ENCODE results near the gene TFF3.

Gene TFF3

DNA sequence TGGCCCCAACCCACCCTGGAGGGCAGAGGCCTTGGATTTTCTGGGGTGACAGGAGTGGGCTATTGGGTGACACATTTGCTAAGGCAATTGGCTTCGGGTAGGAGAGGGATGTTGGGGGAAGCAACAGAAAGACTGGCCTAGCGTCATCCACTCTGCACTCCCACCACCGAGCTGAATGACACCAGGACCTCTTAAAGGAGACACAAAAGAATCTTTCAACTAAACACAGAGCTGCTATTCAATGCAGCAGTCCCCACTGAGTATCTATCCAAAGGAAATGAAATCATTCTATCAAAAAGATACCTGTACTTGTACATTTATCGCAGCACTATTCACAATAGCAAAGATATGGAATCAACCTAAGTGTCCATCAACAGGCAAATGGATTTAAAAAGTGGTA is 29.4 kb upstream of the TFF3 start:
- H3K4me3 ChIP-seq (ENCODE audit: low read depth, low read length): no peak overlapping the region
- no peaks in the 10 kb centered on the region for H3K4me1 ChIP-seq (ENCODE audit: control insufficient read depth, insufficient read depth, low read length)
- no peaks in the 10 kb centered on the region for H3K36me3 ChIP-seq (ENCODE audit: control insufficient read depth, insufficient read depth, low read length)
- no peaks in the 10 kb centered on the region for H3K9me3 ChIP-seq (ENCODE audit: control insufficient read depth, insufficient read depth, low read length)
- H3K27me3 ChIP-seq (ENCODE audit: control insufficient read depth, insufficient read depth, low read length): no peaks in the 10 kb centered on the region
- H3K9ac ChIP-seq (ENCODE audit: low read depth, low read length): no peak overlapping the region

- Histone ChIP-seq H3K36me3 (ENCODE audit: control insufficient read depth, insufficient read depth, low read length) (no peaks in the 10 kb centered on the region), H3K27me3 (ENCODE audit: control insufficient read depth, insufficient read depth, low read length) (no peaks in the 10 kb centered on the region), H3K4me3 (ENCODE audit: low read depth, low read length) (no peak overlapping the region), H3K9me3 (ENCODE audit: control insufficient read depth, insufficient read depth, low read length) (no peaks in the 10 kb centered on the region), H3K4me1 (ENCODE audit: control insufficient read depth, insufficient read depth, low read length) (no peaks in the 10 kb centered on the region), H3K9ac (ENCODE audit: low read depth, low read length) (no peak overlapping the region)
Measured at GRCh38 chr21:42343963-42344510, 28.8 kb upstream of the TFF3 start.

DNA sequence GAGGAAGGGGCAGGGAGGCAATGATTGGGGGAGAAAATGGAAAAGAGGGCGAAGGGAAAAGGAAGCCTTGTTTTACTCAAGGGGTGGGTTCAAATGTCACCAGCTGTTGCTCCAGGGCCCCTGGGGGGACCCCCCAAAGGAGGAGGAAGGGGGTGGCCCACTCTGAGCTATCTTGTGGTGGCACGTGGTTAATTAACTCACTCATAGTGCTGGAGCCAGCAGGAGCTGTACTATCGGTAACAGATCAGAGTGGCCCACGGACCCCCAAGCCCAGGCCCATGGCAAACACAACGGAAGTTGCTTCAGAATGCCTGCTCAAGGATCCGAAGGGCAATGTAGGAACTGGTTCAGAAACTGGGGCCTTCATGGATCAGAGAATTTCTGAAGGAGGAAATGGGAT is 28.3 kb upstream of the TFF3 start:
- Histone ChIP-seq H3K4me3 (ENCODE audit: low read depth, low read length) (no peak overlapping the region), H3K4me1 (ENCODE audit: control insufficient read depth, insufficient read depth, low read length) (no peaks in the 10 kb centered on the region), H3K9me3 (ENCODE audit: control insufficient read depth, insufficient read depth, low read length) (no peaks in the 10 kb centered on the region), H3K9ac (ENCODE audit: low read depth, low read length) (no peak overlapping the region), H3K27me3 (ENCODE audit: control insufficient read depth, insufficient read depth, low read length) (no peaks in the 10 kb centered on the region), H3K36me3 (ENCODE audit: control insufficient read depth, insufficient read depth, low read length) (no peaks in the 10 kb centered on the region)

DNA sequence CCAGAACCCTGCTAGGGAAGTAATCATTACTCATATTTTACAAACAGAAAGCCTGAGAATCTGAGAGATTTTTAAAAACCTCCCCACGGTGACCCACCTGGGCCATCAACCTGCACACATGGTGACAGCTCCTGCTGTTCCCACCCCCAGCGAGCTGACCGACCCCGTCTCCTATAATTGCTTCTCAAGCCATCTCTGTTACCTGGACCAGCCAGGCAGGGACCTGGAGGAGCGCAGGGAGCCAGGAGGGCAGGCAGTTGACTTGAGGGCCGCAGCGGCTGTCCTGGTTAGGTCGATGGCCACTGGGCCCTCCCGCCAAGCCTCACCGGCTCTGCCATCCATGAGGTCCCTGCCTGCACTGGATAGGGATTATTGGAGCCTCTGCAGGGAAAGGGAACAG is 27.9 kb upstream of the TFF3 start:
- Histone ChIP-seq H3K4me3 (ENCODE audit: low read depth, low read length) (no peak overlapping the region), H3K4me1 (ENCODE audit: control insufficient read depth, insufficient read depth, low read length) (peaks cover 3% of the 10 kb centered on the region), H3K9me3 (ENCODE audit: control insufficient read depth, insufficient read depth, low read length) (no peaks in the 10 kb centered on the region), H3K9ac (ENCODE audit: low read depth, low read length) (no peak overlapping the region), H3K27me3 (ENCODE audit: control insufficient read depth, insufficient read depth, low read length) (no peaks in the 10 kb centered on the region), H3K36me3 (ENCODE audit: control insufficient read depth, insufficient read depth, low read length) (no peaks in the 10 kb centered on the region)

- H3K9ac ChIP-seq (ENCODE audit: low read depth, low read length): no peak overlapping the region
- peaks cover 4% of the 10 kb centered on the region for H3K4me1 ChIP-seq (ENCODE audit: control insufficient read depth, insufficient read depth, low read length)
- no peaks in the 10 kb centered on the region for H3K27me3 ChIP-seq (ENCODE audit: control insufficient read depth, insufficient read depth, low read length)
- H3K9me3 ChIP-seq (ENCODE audit: control insufficient read depth, insufficient read depth, low read length): no peaks in the 10 kb centered on the region
- H3K36me3 ChIP-seq (ENCODE audit: control insufficient read depth, insufficient read depth, low read length): no peaks in the 10 kb centered on the region
- H3K4me3 ChIP-seq (ENCODE audit: low read depth, low read length): no peak overlapping the region
Measured at GRCh38 chr21:42341776-42342542, 26.8 kb upstream of the TFF3 start.

GRCh38 chr21:42340187-42341050 is 25.2 kb upstream of the TFF3 start:
- Histone ChIP-seq H3K9ac (ENCODE audit: low read depth, low read length) (no peak overlapping the region), H3K27me3 (ENCODE audit: control insufficient read depth, insufficient read depth, low read length) (no peaks in the 10 kb centered on the region), H3K4me3 (ENCODE audit: low read depth, low read length) (no peak overlapping the region), H3K4me1 (ENCODE audit: control insufficient read depth, insufficient read depth, low read length) (peaks cover 7% of the 10 kb centered on the region), H3K9me3 (ENCODE audit: control insufficient read depth, insufficient read depth, low read length) (no peaks in the 10 kb centered on the region), H3K36me3 (ENCODE audit: control insufficient read depth, insufficient read depth, low read length) (no peaks in the 10 kb centered on the region)

DNA sequence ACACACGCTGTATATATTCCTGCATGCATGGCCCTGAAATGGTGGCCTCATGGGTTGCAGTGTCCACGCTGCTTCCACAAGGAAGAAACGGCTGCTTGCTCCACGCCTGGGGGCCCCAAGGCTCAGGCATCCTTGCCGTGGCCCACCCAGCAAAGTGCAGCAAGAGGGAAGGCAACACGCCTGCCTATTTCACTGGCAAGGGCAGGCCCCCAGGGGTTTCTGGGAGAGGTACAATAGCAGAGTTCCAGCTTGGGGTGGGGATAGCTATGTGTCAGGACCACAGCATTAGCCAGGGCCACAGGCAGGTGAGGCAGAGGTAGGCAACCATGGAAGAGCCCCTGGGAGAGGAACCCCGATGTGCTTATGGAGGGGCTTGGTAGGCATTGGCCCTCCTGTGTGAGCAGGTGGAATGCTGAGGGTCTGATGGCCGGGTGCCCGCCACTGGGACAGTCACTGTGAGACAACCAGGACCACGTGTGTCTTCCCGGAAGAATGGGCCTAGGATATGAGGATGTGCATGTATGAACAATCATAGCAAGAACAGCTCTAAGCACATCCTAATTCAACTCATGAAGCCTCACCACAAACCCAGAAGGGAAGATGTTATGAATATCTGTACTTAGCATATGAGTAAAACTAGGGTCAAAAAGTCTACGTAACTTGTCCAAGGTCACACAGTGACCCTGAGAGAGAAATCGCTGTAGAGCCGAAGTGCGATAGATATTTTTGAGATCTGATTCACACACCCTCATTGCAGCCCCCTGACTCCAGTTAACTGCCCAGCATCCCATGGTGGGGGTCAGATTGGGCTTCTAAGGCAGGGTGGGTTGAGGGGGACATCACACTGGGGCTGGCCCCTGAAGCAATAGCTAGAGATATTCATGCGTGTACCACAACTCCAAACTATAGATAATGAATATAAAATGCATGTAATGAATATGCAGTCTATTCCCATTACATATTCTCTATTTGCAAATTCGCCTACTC is 23.8 kb upstream of the TFF3 start:
- Histone ChIP-seq H3K4me1 (ENCODE audit: control insufficient read depth, insufficient read depth, low read length) (peaks cover 7% of the 10 kb centered on the region), H3K9ac (ENCODE audit: low read depth, low read length) (no peak overlapping the region), H3K36me3 (ENCODE audit: control insufficient read depth, insufficient read depth, low read length) (no peaks in the 10 kb centered on the region), H3K4me3 (ENCODE audit: low read depth, low read length) (no peak overlapping the region), H3K9me3 (ENCODE audit: control insufficient read depth, insufficient read depth, low read length) (no peaks in the 10 kb centered on the region), H3K27me3 (ENCODE audit: control insufficient read depth, insufficient read depth, low read length) (no peaks in the 10 kb centered on the region)

- H3K9me3 ChIP-seq (ENCODE audit: control insufficient read depth, insufficient read depth, low read length): no peaks in the 10 kb centered on the region
- H3K27me3 ChIP-seq (ENCODE audit: control insufficient read depth, insufficient read depth, low read length): no peaks in the 10 kb centered on the region
- H3K4me1 ChIP-seq (ENCODE audit: control insufficient read depth, insufficient read depth, low read length): peaks cover 7% of the 10 kb centered on the region
- no peaks in the 10 kb centered on the region for H3K36me3 ChIP-seq (ENCODE audit: control insufficient read depth, insufficient read depth, low read length)
- no peak overlapping the region for H3K9ac ChIP-seq (ENCODE audit: low read depth, low read length)
- no peak overlapping the region for H3K4me3 ChIP-seq (ENCODE audit: low read depth, low read length)
Measured at GRCh38 chr21:42337830-42338728, 22.9 kb upstream of the TFF3 start.

DNA sequence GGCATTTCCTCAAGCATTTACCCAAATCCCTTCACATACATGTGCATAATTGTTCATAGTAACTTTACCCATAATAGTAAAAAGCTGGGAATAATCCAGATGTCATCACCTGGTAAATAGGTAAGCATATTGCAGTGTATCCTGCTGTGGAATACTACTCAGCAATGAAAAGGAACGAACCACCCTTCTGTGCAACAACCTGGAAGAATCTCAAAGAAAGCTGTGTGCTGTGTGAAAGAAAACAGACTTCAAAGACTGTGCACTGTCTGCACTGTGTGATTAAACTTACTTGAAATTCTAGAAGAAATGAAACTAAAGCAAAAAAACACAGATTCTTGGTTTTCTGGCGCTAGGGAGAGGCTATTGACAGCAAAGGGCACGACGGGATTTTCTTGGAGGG is 22.1 kb upstream of the TFF3 start:
- Histone ChIP-seq H3K36me3 (ENCODE audit: control insufficient read depth, insufficient read depth, low read length) (no peaks in the 10 kb centered on the region), H3K9me3 (ENCODE audit: control insufficient read depth, insufficient read depth, low read length) (no peaks in the 10 kb centered on the region), H3K9ac (ENCODE audit: low read depth, low read length) (no peak overlapping the region), H3K27me3 (ENCODE audit: control insufficient read depth, insufficient read depth, low read length) (no peaks in the 10 kb centered on the region), H3K4me3 (ENCODE audit: low read depth, low read length) (no peak overlapping the region), H3K4me1 (ENCODE audit: control insufficient read depth, insufficient read depth, low read length) (peaks cover 7% of the 10 kb centered on the region)

GRCh38 chr21:42336054-42336453 is 20.8 kb upstream of the TFF3 start:
- no peak overlapping the region for H3K9ac ChIP-seq (ENCODE audit: low read depth, low read length)
- H3K4me1 ChIP-seq (ENCODE audit: control insufficient read depth, insufficient read depth, low read length): peaks cover 7% of the 10 kb centered on the region
- no peak overlapping the region for H3K4me3 ChIP-seq (ENCODE audit: low read depth, low read length)
- no peaks in the 10 kb centered on the region for H3K9me3 ChIP-seq (ENCODE audit: control insufficient read depth, insufficient read depth, low read length)
- H3K36me3 ChIP-seq (ENCODE audit: control insufficient read depth, insufficient read depth, low read length): no peaks in the 10 kb centered on the region
- no peaks in the 10 kb centered on the region for H3K27me3 ChIP-seq (ENCODE audit: control insufficient read depth, insufficient read depth, low read length)
